Kidney capillary endothelial cell (primary cell): ENCODE data around the gene ANO3.
"Not testable (repeated sequence)": the region's sequence is repeated elsewhere in the genome, so short reads cannot be mapped to it uniquely, and the experiment has no call there.

Source experiments
- DNase-seq: peaks from one replicate; pipeline ENCODE4 v3.0.0-alpha.2; 2018; ENCODE audit warnings: low spot score

Gene ANO3

GRCh38 chr11:26626346-26626745 is 294.4 kb downstream of the ANO3 start:
- no peak for DNase-seq

GRCh38 chr11:26632691-26633159 is 300.8 kb downstream of the ANO3 start:
- no peak for DNase-seq

- not testable (repeated sequence) for DNase-seq
Measured at GRCh38 chr11:26643314-26643713, 311.4 kb downstream of the ANO3 start.

GRCh38 chr11:26649884-26650283 is 318.0 kb downstream of the ANO3 start:
- DNase-seq, result peak; percentile 55

- no peak for DNase-seq
Measured at GRCh38 chr11:26651916-26652315, 320.0 kb downstream of the ANO3 start.

GRCh38 chr11:26655287-26655686 is 323.4 kb downstream of the ANO3 start:
- DNase-seq, result no peak

- DNase-seq, result no peak
Measured at GRCh38 chr11:26662916-26663315, 331.0 kb downstream of the ANO3 start.

GRCh38 chr11:26665036-26665435 is 333.1 kb downstream of the ANO3 start:
- DNase-seq, result no peak

GRCh38 chr11:26665946-26666345 is 334.0 kb downstream of the ANO3 start:
- DNase-seq, result no peak

- DNase-seq, result no peak
Measured at GRCh38 chr11:26675233-26675928, 343.5 kb downstream of the ANO3 start.

GRCh38 chr11:26676641-26677040 is 344.7 kb downstream of the ANO3 start:
- peak; percentile 21 for DNase-seq

- peak; percentile 38 for DNase-seq
Measured at GRCh38 chr11:26677566-26677965, 345.6 kb downstream of the ANO3 start.

GRCh38 chr11:26687351-26687750 is 355.4 kb downstream of the ANO3 start:
- DNase-seq, result no peak

- DNase-seq, result no peak
Measured at GRCh38 chr11:26688701-26689100, 356.8 kb downstream of the ANO3 start.

GRCh38 chr11:26696330-26696729 is 364.4 kb downstream of the ANO3 start:
- DNase-seq, result no peak

GRCh38 chr11:26698224-26698623 is 366.3 kb downstream of the ANO3 start:
- no peak for DNase-seq

GRCh38 chr11:26700574-26701235 is 368.8 kb downstream of the ANO3 start:
- DNase-seq, result no peak

- no peak for DNase-seq
Measured at GRCh38 chr11:26702406-26702805, 370.5 kb downstream of the ANO3 start.

- DNase-seq, result no peak
Measured at GRCh38 chr11:26703411-26704191, 371.7 kb downstream of the ANO3 start.

- no peak for DNase-seq
Measured at GRCh38 chr11:26704249-26704648, 372.3 kb downstream of the ANO3 start.

GRCh38 chr11:26706181-26706580 is 374.3 kb downstream of the ANO3 start:
- DNase-seq, result no peak

- DNase-seq, result no peak
Measured at GRCh38 chr11:26708736-26709456, 377.0 kb downstream of the ANO3 start.
